ENCODE measurements around the gene SMIM30. TPM values are rescaled to one million over a fixed set of nuclear protein-coding genes. Genes with fewer than 3 reads are reported as not detected.

SMIM30 gene
- total RNA-seq, 2 experiments from 2014 or later, result 2.7 to 3.5 TPM

- Mint-ChIP-seq H3K27ac (no peak overlapping the region), H3K9me3 (no peaks in the 10 kb centered on the region), H3K4me3 (no peak overlapping the region), H3K27me3 (peaks cover 10% of the 10 kb centered on the region), H3K4me1 (ENCODE audit: low read depth) (no peaks in the 10 kb centered on the region), H3K36me3 (ENCODE audit: low read depth) (no peaks in the 10 kb centered on the region)
- TF ChIP-seq CTCF (IDR thresholded peaks at IDR 0.05), result no peak
- H3K36me3 ChIP-seq (ENCODE audit: insufficient read depth, low read length), result no peaks in the 10 kb centered on the region
- ChIA-PET CTCF (no interaction called here), POLR2A (no interaction called here)
- no peak overlapping the region for H3K4me3 ChIP-seq (ENCODE audit: low read length)
- no peaks in the 10 kb centered on the region for H3K9me3 ChIP-seq (ENCODE audit: control insufficient read depth in 1 of 2, insufficient read depth in 1 of 2, low read length in 2 of 2)
- H3K27ac ChIP-seq (ENCODE audit: low read depth in 1 of 2, low read length in 2 of 2), result no peak overlapping the region
- H3K27me3 ChIP-seq (ENCODE audit: control insufficient read depth in 1 of 2, insufficient read depth in 2 of 2, low read length in 2 of 2), result no peaks in the 10 kb centered on the region
- no peaks in the 10 kb centered on the region for H3K4me1 ChIP-seq (ENCODE audit: insufficient read depth, low read length)
- DNase-seq (no peak), ATAC-seq (ENCODE audit: poor library complexity) (no peak)
- intact Hi-C loops (cut with DNase I, micrococcal nuclease), result no loop called here
Observed at GRCh38 chr7:113134025-113134424, 15.7 kb upstream of the SMIM30 start.

- no peak overlapping the region for H3K27ac Mint-ChIP-seq
- no peaks in the 10 kb centered on the region for H3K4me1 ChIP-seq (ENCODE audit: insufficient read depth, low read length)
- H3K27me3 ChIP-seq (ENCODE audit: control insufficient read depth in 1 of 2, insufficient read depth in 2 of 2, low read length in 2 of 2), result no peaks in the 10 kb centered on the region
- no peak overlapping the region for H3K4me3 Mint-ChIP-seq
- H3K27ac ChIP-seq (ENCODE audit: low read depth in 1 of 2, low read length in 2 of 2), result no peak overlapping the region
- intact Hi-C loops (cut with DNase I, micrococcal nuclease), result no loop called here
- TF ChIP-seq CTCF (IDR thresholded peaks at IDR 0.05), result no peak
- H3K9me3 ChIP-seq (ENCODE audit: control insufficient read depth in 1 of 2, insufficient read depth in 1 of 2, low read length in 2 of 2), result no peaks in the 10 kb centered on the region
- H3K36me3 ChIP-seq (ENCODE audit: insufficient read depth, low read length), result no peaks in the 10 kb centered on the region
- no peak for DNase-seq
- H3K4me1 Mint-ChIP-seq (ENCODE audit: low read depth), result no peaks in the 10 kb centered on the region
- no peaks in the 10 kb centered on the region for H3K9me3 Mint-ChIP-seq
- H3K4me3 ChIP-seq (ENCODE audit: low read length), result no peak overlapping the region
- peaks cover 10% of the 10 kb centered on the region for H3K27me3 Mint-ChIP-seq
- ATAC-seq (ENCODE audit: poor library complexity), result no peak
- CTCF ChIA-PET, result no interaction called here
- H3K36me3 Mint-ChIP-seq (ENCODE audit: low read depth), result no peaks in the 10 kb centered on the region
- POLR2A ChIA-PET, result interaction anchor here (1.1 kb wide), 1 partner anchor 13 kb away, joined by 3 read pairs; the partner anchor contains the start of gene SMIM30
Observed at GRCh38 chr7:113131367-113131766, 13.0 kb upstream of the SMIM30 start.

- ChIA-PET CTCF (no interaction called here), POLR2A (no interaction called here)
- no peaks in the 10 kb centered on the region for H3K36me3 Mint-ChIP-seq (ENCODE audit: low read depth)
- Histone ChIP-seq H3K9me3 (ENCODE audit: control insufficient read depth in 1 of 2, insufficient read depth in 1 of 2, low read length in 2 of 2) (no peaks in the 10 kb centered on the region), H3K4me1 (ENCODE audit: insufficient read depth, low read length) (no peaks in the 10 kb centered on the region), H3K27ac (ENCODE audit: low read depth in 1 of 2, low read length in 2 of 2) (no peak overlapping the region), H3K4me3 (ENCODE audit: low read length) (no peak overlapping the region), H3K36me3 (ENCODE audit: insufficient read depth, low read length) (no peaks in the 10 kb centered on the region), H3K27me3 (ENCODE audit: control insufficient read depth in 1 of 2, insufficient read depth in 2 of 2, low read length in 2 of 2) (no peaks in the 10 kb centered on the region)
- no peaks in the 10 kb centered on the region for H3K9me3 Mint-ChIP-seq
- intact Hi-C loops (cut with DNase I, micrococcal nuclease), result no loop called here
- peaks cover 8% of the 10 kb centered on the region for H3K27me3 Mint-ChIP-seq
- H3K27ac Mint-ChIP-seq, result no peak overlapping the region
- no peak for ATAC-seq (ENCODE audit: poor library complexity)
- H3K4me3 Mint-ChIP-seq, result no peak overlapping the region
- DNase-seq, result no peak
- no peaks in the 10 kb centered on the region for H3K4me1 Mint-ChIP-seq (ENCODE audit: low read depth)
- TF ChIP-seq CTCF (IDR thresholded peaks at IDR 0.05), result no peak
Observed at GRCh38 chr7:113128031-113128430, 9.7 kb upstream of the SMIM30 start.

All from CD4-positive, alpha-beta T cell (primary cell).